GM13977 (cell line): ENCODE results near the gene SRRM1.
"Not testable (repeated sequence)": the region's sequence is repeated elsewhere in the genome, so short reads cannot be mapped to it uniquely, and the experiment has no call there.

Experiments
- DNase-seq: peaks from one replicate; pipeline ENCODE4 v3.0.0; 2012; ENCODE audit warnings: low spot score
- in situ Hi-C: fragments of 300-500 bp; cut with MboI; formaldehyde crosslinking; loops from one replicate; pipeline ENCODE4 v1.12.0; 2022; ENCODE audit warnings: low sequenced_read_pairs, low pct_unique_long_range_greater_than_20kb, mixed read lengths, inconsistent platforms; ENCODE audit not compliant: unreplicated experiment
- TF ChIP-seq, protein P1 (sequence below): IDR thresholded peaks from 2 replicates; pipeline ENCODE4 v1.5.1; 2012; ENCODE audit warnings: mild to moderate bottlenecking, control low read depth; ENCODE audit not compliant: insufficient read depth; ENCODE audit errors: extremely low read depth, missing control alignments

The SRRM1 gene

DNA sequence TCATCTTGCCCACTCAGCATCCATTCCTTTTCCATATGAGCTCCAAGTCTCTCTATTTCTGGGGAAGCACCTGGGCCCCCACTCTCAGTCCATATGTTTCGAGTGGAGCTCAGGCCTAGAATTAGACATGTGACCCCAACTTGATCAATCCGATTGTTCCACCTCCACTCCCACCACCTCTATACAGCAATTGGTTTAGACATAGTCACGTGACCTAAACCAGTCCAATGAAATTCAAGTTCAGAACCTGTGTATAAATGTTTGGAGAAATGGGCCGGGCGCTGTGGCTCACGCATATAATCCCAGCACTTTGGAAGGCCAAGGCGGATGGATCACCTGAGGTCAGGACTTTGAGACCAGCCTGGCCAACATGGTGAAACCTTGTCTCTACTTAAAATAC is 72.6 kb downstream of the SRRM1 start:
- no peak for DNase-seq
- TF ChIP-seq, protein P1, sequence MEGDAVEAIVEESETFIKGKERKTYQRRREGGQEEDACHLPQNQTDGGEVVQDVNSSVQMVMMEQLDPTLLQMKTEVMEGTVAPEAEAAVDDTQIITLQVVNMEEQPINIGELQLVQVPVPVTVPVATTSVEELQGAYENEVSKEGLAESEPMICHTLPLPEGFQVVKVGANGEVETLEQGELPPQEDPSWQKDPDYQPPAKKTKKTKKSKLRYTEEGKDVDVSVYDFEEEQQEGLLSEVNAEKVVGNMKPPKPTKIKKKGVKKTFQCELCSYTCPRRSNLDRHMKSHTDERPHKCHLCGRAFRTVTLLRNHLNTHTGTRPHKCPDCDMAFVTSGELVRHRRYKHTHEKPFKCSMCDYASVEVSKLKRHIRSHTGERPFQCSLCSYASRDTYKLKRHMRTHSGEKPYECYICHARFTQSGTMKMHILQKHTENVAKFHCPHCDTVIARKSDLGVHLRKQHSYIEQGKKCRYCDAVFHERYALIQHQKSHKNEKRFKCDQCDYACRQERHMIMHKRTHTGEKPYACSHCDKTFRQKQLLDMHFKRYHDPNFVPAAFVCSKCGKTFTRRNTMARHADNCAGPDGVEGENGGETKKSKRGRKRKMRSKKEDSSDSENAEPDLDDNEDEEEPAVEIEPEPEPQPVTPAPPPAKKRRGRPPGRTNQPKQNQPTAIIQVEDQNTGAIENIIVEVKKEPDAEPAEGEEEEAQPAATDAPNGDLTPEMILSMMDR, result no peak
- in situ Hi-C loops, result no loop called here

DNA sequence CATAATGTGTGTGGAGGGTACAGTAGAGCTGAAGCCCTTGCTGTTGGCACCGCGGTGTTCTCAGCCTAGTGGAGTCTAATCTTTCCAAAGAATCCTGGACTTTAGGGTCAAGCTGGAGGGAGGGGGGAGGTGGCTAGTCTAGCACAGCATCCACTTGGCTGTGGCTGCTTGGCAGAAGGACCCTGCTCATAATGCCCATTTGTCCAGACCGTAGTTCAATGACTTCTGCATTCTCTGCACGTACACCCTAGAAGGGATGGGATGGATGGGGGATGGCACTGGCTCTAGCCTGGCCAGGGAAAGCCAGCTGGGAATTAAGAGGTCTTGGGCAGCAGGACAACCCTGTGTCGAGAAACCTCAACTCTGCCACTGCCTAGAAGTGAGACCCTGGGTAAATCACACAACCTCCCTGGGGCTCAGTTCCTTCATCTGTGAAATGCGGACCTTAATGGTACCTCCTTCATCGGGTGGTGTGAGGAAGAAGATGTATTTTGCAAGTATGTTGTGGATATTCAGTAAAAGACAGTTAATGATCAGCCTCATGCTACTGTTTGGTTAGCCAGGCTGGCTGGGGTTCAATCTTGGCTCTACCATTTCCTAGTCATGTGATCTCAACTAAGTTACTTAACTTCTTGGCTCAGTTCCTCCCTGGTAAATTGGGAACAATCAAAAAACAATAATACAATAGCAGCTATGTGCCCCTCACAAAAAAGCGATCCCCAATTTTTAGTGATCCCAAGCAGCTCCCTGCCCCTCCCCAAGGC is 75.0 kb downstream of the SRRM1 start:
- TF ChIP-seq, protein P1, result no peak
- in situ Hi-C loops, result no loop called here
- DNase-seq, result no peak

DNA sequence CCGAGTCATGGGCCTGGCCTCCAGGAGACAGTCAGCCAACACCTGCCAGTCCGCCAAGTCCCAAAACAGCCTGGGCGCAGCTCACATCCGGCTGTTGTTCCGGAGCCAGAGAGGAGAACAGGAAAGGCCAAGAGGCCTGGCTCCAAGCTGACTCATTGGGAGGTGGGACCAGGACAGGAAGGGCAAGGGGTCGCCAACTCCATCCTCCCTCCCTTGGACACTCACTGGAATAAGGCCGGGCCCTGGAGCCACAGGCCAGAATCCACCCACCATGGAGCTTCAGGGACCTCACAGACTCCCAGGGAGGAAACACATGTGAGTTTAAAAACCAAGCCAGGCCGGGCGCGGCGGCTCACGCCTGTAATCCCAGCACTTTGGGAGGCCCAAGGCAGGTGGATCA is 77.0 kb downstream of the SRRM1 start:
- no peak for DNase-seq
- TF ChIP-seq, protein P1, result no peak
- in situ Hi-C loops, result no loop called here

DNA sequence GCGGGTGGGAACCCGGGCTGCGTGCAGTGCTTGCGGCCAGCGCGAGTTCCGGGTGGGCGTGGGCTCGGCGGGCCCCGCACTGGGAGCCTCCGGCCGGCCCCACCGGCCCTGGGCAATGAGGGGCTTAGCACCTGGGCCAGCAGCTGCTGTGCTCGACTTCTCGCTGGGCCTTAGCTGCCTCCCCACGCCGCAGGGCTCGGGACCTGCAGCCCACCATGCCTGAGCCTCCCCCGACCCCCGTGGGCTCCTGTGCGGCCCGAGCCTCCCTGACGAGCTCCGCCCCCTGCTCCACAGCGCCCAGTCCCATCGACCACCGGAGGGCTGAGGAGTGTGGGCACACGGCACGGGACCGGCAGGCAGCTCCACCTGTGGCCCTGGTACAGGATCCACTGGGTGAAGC is 78.4 kb downstream of the SRRM1 start:
- in situ Hi-C loops, result no loop called here
- no peak for DNase-seq
- TF ChIP-seq, protein P1, result no peak

DNA sequence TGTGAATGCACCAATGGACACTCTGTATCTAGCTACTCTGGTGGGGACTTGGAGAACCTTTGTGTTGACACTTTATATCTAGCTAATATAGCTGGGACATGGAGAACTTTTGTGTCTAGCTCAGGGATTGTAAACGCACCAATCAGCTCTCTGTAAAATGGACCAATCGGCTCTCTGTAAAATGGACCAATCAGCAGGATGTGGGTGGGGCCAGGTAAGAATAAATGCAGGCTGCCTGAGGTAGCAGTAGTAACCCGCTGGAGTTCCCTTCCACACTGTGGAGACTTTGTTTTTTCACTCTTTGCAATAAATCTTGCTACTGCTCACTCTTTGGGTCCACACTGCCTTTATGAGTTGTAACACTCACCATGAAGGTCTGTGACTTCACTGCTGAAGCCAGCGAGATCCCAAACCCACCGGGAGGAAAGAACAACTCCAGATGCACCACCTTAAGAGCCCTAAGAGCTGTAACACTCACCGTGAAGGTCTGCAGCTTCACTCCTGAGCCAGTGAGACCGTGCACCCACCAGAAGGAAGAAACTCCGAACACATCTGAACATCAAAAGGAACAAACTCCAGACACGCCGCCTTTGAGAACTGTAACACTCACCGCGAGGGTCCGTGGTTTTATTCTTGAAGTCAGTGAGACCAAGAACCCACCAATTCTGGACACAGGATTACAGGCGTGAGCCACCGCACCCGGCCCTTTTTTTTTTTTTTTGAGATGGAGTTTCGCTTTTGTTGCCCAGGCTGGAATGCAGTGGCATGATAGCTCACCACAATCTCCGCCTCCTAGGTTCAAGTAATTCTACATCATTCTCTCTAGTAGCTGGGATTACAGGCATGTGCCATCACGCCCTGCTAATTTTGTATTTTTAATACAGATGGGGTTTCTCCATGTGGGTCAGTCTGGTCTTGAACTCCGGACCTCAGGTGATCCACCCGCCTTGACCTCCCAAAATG is 79.3 kb downstream of the SRRM1 start:
- DNase-seq, in situ Hi-C loops: not testable (repeated sequence)
